Neural progenitor cell (in vitro differentiated cells): ENCODE measurements around the gene CALHM5.

Experiments used
- EZH2 ChIP-seq: fragments of 200-600 bp; sonication (generic); IDR thresholded peaks from 2 replicates; pipeline ENCODE4 v1.6.1; 2017; ENCODE audit warnings: antibody characterized with exemption, mild to moderate bottlenecking, moderate library complexity
- EZH2phosphoT487 ChIP-seq: fragments of 200-600 bp; sonication (generic); IDR thresholded peaks from 2 replicates; pipeline ENCODE4 v1.6.1; 2017; ENCODE audit warnings: antibody characterized with exemption
- TF ChIP-seq, protein P1 (sequence below): fragments of 200-600 bp; sonication (generic); IDR thresholded peaks from 2 replicates; pipeline ENCODE4 v1.5.1; 2017; ENCODE audit warnings: antibody characterized with exemption, mild to moderate bottlenecking

GRCh38 chr6:116528133-116528532, 16.7 kb downstream of the CALHM5 start:
- TF ChIP-seq, protein P1, sequence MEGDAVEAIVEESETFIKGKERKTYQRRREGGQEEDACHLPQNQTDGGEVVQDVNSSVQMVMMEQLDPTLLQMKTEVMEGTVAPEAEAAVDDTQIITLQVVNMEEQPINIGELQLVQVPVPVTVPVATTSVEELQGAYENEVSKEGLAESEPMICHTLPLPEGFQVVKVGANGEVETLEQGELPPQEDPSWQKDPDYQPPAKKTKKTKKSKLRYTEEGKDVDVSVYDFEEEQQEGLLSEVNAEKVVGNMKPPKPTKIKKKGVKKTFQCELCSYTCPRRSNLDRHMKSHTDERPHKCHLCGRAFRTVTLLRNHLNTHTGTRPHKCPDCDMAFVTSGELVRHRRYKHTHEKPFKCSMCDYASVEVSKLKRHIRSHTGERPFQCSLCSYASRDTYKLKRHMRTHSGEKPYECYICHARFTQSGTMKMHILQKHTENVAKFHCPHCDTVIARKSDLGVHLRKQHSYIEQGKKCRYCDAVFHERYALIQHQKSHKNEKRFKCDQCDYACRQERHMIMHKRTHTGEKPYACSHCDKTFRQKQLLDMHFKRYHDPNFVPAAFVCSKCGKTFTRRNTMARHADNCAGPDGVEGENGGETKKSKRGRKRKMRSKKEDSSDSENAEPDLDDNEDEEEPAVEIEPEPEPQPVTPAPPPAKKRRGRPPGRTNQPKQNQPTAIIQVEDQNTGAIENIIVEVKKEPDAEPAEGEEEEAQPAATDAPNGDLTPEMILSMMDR = no peak
- TF ChIP-seq EZH2 (no peak), EZH2phosphoT487 (no peak)
